ENCODE results near the gene WDR5B.
"Not testable (repeated sequence)": the region's sequence is repeated elsewhere in the genome, so short reads cannot be mapped to it uniquely, and the experiment has no call there.

WDR5B gene

GRCh38 chr3:122365582-122366378, 50.1 kb downstream of the WDR5B start:
- DNase-seq (ENCODE audit: low spot score): not testable (repeated sequence)

DNA sequence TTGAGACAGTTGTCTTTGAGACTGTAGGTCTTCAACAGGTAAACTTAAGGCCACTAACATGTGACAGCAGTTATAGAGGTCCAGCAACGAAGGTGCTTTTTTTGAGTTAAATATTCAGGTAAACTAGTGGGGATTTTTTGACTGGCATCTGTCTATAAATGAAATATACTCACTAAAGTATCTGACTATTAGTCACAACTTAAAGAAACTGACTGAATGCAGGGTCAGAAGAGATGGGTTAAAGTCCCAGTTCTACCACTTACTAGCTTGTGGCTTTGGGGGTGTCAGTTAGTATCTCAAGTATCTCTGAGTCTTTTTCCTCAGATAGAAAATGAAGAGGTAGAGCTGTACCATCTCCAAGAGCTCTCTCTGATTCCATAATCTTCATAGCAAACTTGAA, 50.8 kb downstream of the WDR5B start:
- no peak for DNase-seq (ENCODE audit: low spot score)

DNA sequence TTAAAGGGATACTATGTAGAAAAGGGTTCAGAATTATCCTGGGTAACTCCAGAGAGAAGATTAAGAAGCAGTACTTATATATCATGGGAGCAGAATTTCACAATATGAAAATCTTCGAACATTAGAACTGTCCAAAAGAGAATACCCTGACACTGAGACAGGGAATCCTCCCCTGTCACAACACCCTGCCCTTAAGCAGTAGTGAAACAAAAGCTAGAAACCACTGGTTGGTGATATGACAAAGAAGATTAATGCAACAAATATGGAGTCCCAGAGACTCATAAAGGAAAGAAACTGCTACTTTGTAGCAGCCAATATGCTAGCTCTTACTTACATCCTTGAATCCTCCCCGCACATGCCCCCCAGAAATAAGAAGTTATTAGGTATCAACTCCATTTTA, 51.4 kb downstream of the WDR5B start:
- no peak for DNase-seq (ENCODE audit: low spot score)
